H9 (cell line): Measurements from ENCODE around the gene ZNF407. TPM values are rescaled to one million over a fixed set of nuclear protein-coding genes. Genes with fewer than 3 reads are reported as not detected.

Experiments
- DNase-seq: peaks from one replicate; pipeline ENCODE4 v3.0.0-alpha.2; 2017
- H2AFZ ChIP-seq: one replicate; pipeline ENCODE4 v1.6.1; 2013; ENCODE audit warnings: mild to moderate bottlenecking, low read length, control low read depth, moderate library complexity
- H2AK5ac ChIP-seq: 2 replicates; pipeline ENCODE4 v1.6.1; 2013; ENCODE audit warnings: low read length, control low read depth, mixed read lengths; ENCODE audit not compliant: insufficient read length
- H2BK120ac ChIP-seq: one replicate; pipeline ENCODE4 v1.6.1; 2013; ENCODE audit warnings: low read depth, mild to moderate bottlenecking, low read length, control low read depth, inconsistent platforms; ENCODE audit not compliant: poor library complexity, severe bottlenecking
- H2BK12ac ChIP-seq: 2 replicates; pipeline ENCODE4 v1.6.1; 2013; ENCODE audit warnings: low read length, control low read depth, mixed read lengths, low read depth; ENCODE audit not compliant: insufficient read length
- H2BK15ac ChIP-seq: 2 replicates; pipeline ENCODE4 v1.6.1; 2013; ENCODE audit warnings: low read depth, low read length, control low read depth
- H2BK20ac ChIP-seq: one replicate; pipeline ENCODE4 v1.6.1; 2013; ENCODE audit warnings: low read depth, mild to moderate bottlenecking, low read length, control low read depth, inconsistent platforms; ENCODE audit not compliant: poor library complexity, severe bottlenecking
- H2BK5ac ChIP-seq: 2 replicates; pipeline ENCODE4 v1.6.1; 2013; ENCODE audit warnings: low read length, control low read depth, mixed read lengths; ENCODE audit not compliant: insufficient read length
- H3K14ac ChIP-seq: 2 replicates; pipeline ENCODE4 v1.6.1; 2013; ENCODE audit warnings: low read length, control low read depth; ENCODE audit not compliant: insufficient read depth
- H3K18ac ChIP-seq: 2 replicates; pipeline ENCODE4 v1.6.1; 2013; ENCODE audit warnings: low read depth, mild to moderate bottlenecking, mixed read lengths, low read length, control low read depth; ENCODE audit not compliant: insufficient read length
- H3K23ac ChIP-seq: 2 replicates; pipeline ENCODE4 v1.6.1; 2013; ENCODE audit warnings: low read length, control low read depth, mixed read lengths, low read depth; ENCODE audit not compliant: insufficient read length
- H3K23me2 ChIP-seq: 2 replicates; pipeline ENCODE4 v1.6.1; 2013; ENCODE audit warnings: low read depth, mild to moderate bottlenecking, mixed read lengths, low read length, control low read depth; ENCODE audit not compliant: insufficient read length, poor library complexity, severe bottlenecking
- H3K27ac ChIP-seq: 2 replicates; pipeline ENCODE4 v1.5.1; 2013; ENCODE audit warnings: low read length, control low read depth, mixed read lengths, low read depth; ENCODE audit not compliant: insufficient read length
- H3K27me3 ChIP-seq: 2 replicates; pipeline ENCODE4 v1.6.1; 2013; ENCODE audit warnings: low read length, control low read depth, inconsistent platforms; ENCODE audit not compliant: insufficient read depth
- H3K4ac ChIP-seq: 2 replicates; pipeline ENCODE4 v1.6.1; 2013; ENCODE audit warnings: low read depth, mild to moderate bottlenecking, control low read depth, inconsistent platforms, low read length, moderate library complexity
- H3K4me1 ChIP-seq: 2 replicates; pipeline ENCODE4 v1.6.1; 2013; ENCODE audit warnings: low read length, control low read depth, inconsistent platforms; ENCODE audit not compliant: insufficient read depth
- H3K4me2 ChIP-seq: 2 replicates; pipeline ENCODE4 v1.6.1; 2013; ENCODE audit warnings: low read length, control low read depth, mixed read lengths; ENCODE audit not compliant: insufficient read length, insufficient read depth
- H3K56ac ChIP-seq: 2 replicates; pipeline ENCODE4 v1.6.1; 2013; ENCODE audit warnings: low read depth, mild to moderate bottlenecking, mixed read lengths, low read length, control low read depth; ENCODE audit not compliant: insufficient read length
- H3K79me1 ChIP-seq: 2 replicates; pipeline ENCODE4 v1.6.1; 2013; ENCODE audit warnings: low read depth, mild to moderate bottlenecking, moderate library complexity, low read length, control low read depth, inconsistent platforms; ENCODE audit not compliant: insufficient read depth, poor library complexity, severe bottlenecking
- H3K79me2 ChIP-seq: 2 replicates; pipeline ENCODE4 v1.6.1; 2013; ENCODE audit warnings: low read length, control low read depth, inconsistent platforms; ENCODE audit not compliant: insufficient read depth
- H3K9ac ChIP-seq: 2 replicates; pipeline ENCODE4 v1.6.1; 2013; ENCODE audit warnings: low read length, control low read depth, mixed read lengths; ENCODE audit not compliant: insufficient read length; ENCODE audit errors: extremely low read depth
- H3K9me3 ChIP-seq: one replicate; pipeline ENCODE4 v1.6.1; 2013; ENCODE audit warnings: low read depth, low read length, inconsistent platforms; ENCODE audit not compliant: control insufficient read depth
- H3T11ph ChIP-seq: one replicate; pipeline ENCODE4 v1.6.1; 2013; ENCODE audit warnings: mild to moderate bottlenecking, low read length, control low read depth, inconsistent platforms
- H4K20me1 ChIP-seq: one replicate; pipeline ENCODE4 v1.6.1; 2013; ENCODE audit not compliant: control insufficient read depth, insufficient read length, insufficient read depth
- H4K5ac ChIP-seq: 2 replicates; pipeline ENCODE4 v1.6.1; 2013; ENCODE audit warnings: low read depth, mild to moderate bottlenecking, mixed read lengths, low read length, control low read depth; ENCODE audit not compliant: insufficient read length
- H4K8ac ChIP-seq: replicated peaks from 2 replicates; pipeline ENCODE4 v1.6.1; 2013; ENCODE audit warnings: low read length, control low read depth, mixed read lengths, low read depth; ENCODE audit not compliant: insufficient read length
- H4K91ac ChIP-seq: 2 replicates; pipeline ENCODE4 v1.6.1; 2013; ENCODE audit warnings: low read depth, mild to moderate bottlenecking, moderate library complexity, mixed read lengths, low read length, control low read depth; ENCODE audit not compliant: insufficient read length
- H3K27ac Mint-ChIP-seq, 3 experiments: 2 replicates in 2 of 3; 3 replicates in 1 of 3; pipeline ENCODE4 v1.8.0; 2020 to 2021; ENCODE audit warnings: mixed read lengths in 3 of 3, mild to moderate bottlenecking in 1 of 3, moderate library complexity in 1 of 3
- H3K27me3 Mint-ChIP-seq: 2 replicates; pipeline ENCODE4 v1.8.0; 2021; ENCODE audit warnings: low read depth, mild to moderate bottlenecking, moderate library complexity, mixed read lengths
- H3K36me3 Mint-ChIP-seq, 3 experiments: 2 replicates in 2 of 3; 3 replicates in 1 of 3; pipeline ENCODE4 v1.8.0; 2020 to 2021; ENCODE audit warnings: low read depth in 3 of 3, mixed read lengths in 3 of 3; ENCODE audit not compliant: insufficient read depth in 1 of 3
- H3K4me1 Mint-ChIP-seq, 2 experiments: 2 replicates each; pipeline ENCODE4 v1.8.0; 2020; ENCODE audit warnings: mixed read lengths in 2 of 2
- H3K4me3 Mint-ChIP-seq, 2 experiments: 2 replicates in 1 of 2; 3 replicates in 1 of 2; pipeline ENCODE4 v1.8.0; 2020 to 2021; ENCODE audit warnings: mild to moderate bottlenecking in 2 of 2, mixed read lengths in 2 of 2, moderate library complexity in 1 of 2
- H3K9me3 Mint-ChIP-seq, 2 experiments: 2 replicates in 1 of 2; 3 replicates in 1 of 2; pipeline ENCODE4 v1.8.0; 2020; ENCODE audit warnings: mild to moderate bottlenecking in 2 of 2, mixed read lengths in 2 of 2, moderate library complexity in 1 of 2
- CTCF ChIP-seq: fragments of 200-600 bp; sonication (generic); conservative IDR thresholded peaks from 3 replicates; pipeline ENCODE4 v1.8.0; 2021; ENCODE audit warnings: antibody characterized with exemption, mild to moderate bottlenecking
- WGBS: extraction: QIAGEN DNeasy Blood & Tissue Kit; methylation state at CpG from one replicate; pipeline ENCODE4 v1.1.7; 2013; ENCODE audit warnings: missing lambda C conversion rate, low lambda C conversion rate, mixed read lengths; ENCODE audit not compliant: insufficient read length; ENCODE audit errors: extremely low coverage; 5-methylcytosine and 5-hydroxymethylcytosine counted together
- total RNA-seq: library from RNA; stranded (reverse); gene quantifications from 2 replicates; pipeline ENCODE4 v1.2.1, GENCODE V29; 2021

ZNF407 gene
- total RNA-seq, 1 experiment from 2014 or later: 8.7 TPM

GRCh38 chr18:75105551-75106254 is 508.0 kb downstream of the ZNF407 start:
- Histone ChIP-seq H4K8ac (no peak overlapping the region), H2BK15ac (no peak overlapping the region), H3K27ac (no peak overlapping the region), H4K91ac (no peak overlapping the region), H3K18ac (no peak overlapping the region), H2BK20ac (no peak overlapping the region), H3K4me1 (no peaks in the 10 kb centered on the region; the same call in 1 of the 2 replicates), H3K79me2 (no peaks in the 10 kb centered on the region), H3K9ac (no peak overlapping the region), H3K79me1 (no peaks in the 10 kb centered on the region), H3K14ac (no peak overlapping the region), H2AK5ac (no peak overlapping the region), H3K23me2 (no peaks in the 10 kb centered on the region), H4K20me1 (no peaks in the 10 kb centered on the region), H3K56ac (no peak overlapping the region), H2BK120ac (no peak overlapping the region), H3T11ph (no peak overlapping the region), H3K27me3 (no peaks in the 10 kb centered on the region), H3K9me3 (peaks cover 10% of the 10 kb centered on the region), H3K4ac (no peak overlapping the region), H2BK12ac (no peak overlapping the region), H3K4me2 (no peak overlapping the region), H3K23ac (no peak overlapping the region), H4K5ac (no peak overlapping the region), H2AFZ (no peak overlapping the region), H2BK5ac (no peak overlapping the region)
- Mint-ChIP-seq H3K4me3 (no peak overlapping the region), H3K4me1 (peaks cover 0 to 10% of the 10 kb centered on the region in 2 experiments; a peak in 2 of 4 replicates), H3K27ac (peak overlapping the region in 1 of 3 experiments; percentile 27; a peak in 1 of 7 replicates), H3K27me3 (no peaks in the 10 kb centered on the region), H3K9me3 (peaks cover 12 to 13% of the 10 kb centered on the region in 2 experiments), H3K36me3 (peaks cover 6 to 12% (median 11%) of the 10 kb centered on the region in 3 experiments)
- WGBS: no CpG with 5 or more reads among the region's 15 CpGs
- no peak for TF ChIP-seq CTCF
- DNase-seq: no peak
